Endodermal cell (in vitro differentiated cells): ENCODE measurements around the gene SUMF2. TPM values are rescaled to one million over a fixed set of nuclear protein-coding genes. Genes with fewer than 3 reads are reported as not detected.
A peak's percentile ranks its signal among the peaks of the same experiment; 100 is the strongest.
"Not testable (repeated sequence)": the region's sequence is repeated elsewhere in the genome, so short reads cannot be mapped to it uniquely, and the experiment has no call there.

ENCODE experiments used
- DNase-seq: peaks from one replicate; pipeline ENCODE4 v3.0.0-alpha.2; 2017
- H3K27ac ChIP-seq: 2 replicates; pipeline ENCODE4 v1.5.1; 2013; ENCODE audit warnings: mild to moderate bottlenecking, low read depth, low read length, moderate library complexity
- H3K27me3 ChIP-seq: 2 replicates; pipeline ENCODE4 v1.6.1; 2013; ENCODE audit warnings: mild to moderate bottlenecking, low read length, moderate library complexity; ENCODE audit not compliant: insufficient read depth, control insufficient read depth, poor library complexity, severe bottlenecking
- H3K36me3 ChIP-seq: 2 replicates; pipeline ENCODE4 v1.7.0; 2013; ENCODE audit warnings: mild to moderate bottlenecking, low read length, moderate library complexity; ENCODE audit not compliant: control insufficient read depth, insufficient read depth
- H3K4me1 ChIP-seq: one replicate; pipeline ENCODE4 v1.7.0; 2013; ENCODE audit warnings: low read length; ENCODE audit not compliant: control insufficient read depth, insufficient read depth
- H3K4me3 ChIP-seq: 2 replicates; pipeline ENCODE4 v1.5.1; 2013; ENCODE audit warnings: mild to moderate bottlenecking, low read length, moderate library complexity
- H3K9ac ChIP-seq: 2 replicates; pipeline ENCODE4 v1.6.1; 2013; ENCODE audit warnings: mild to moderate bottlenecking, low read length, moderate library complexity; ENCODE audit not compliant: poor library complexity, severe bottlenecking; ENCODE audit errors: extremely low read depth
- H3K9me3 ChIP-seq: 2 replicates; pipeline ENCODE4 v1.6.1; 2013; ENCODE audit warnings: mild to moderate bottlenecking, low read length, moderate library complexity; ENCODE audit not compliant: control insufficient read depth
- H3K27ac Mint-ChIP-seq: 2 replicates; pipeline ENCODE4 v1.8.0; 2020; ENCODE audit warnings: mixed read lengths
- H3K27me3 Mint-ChIP-seq: 2 replicates; pipeline ENCODE4 v1.8.0; 2021; ENCODE audit warnings: mild to moderate bottlenecking, mixed read lengths; ENCODE audit not compliant: insufficient read depth
- H3K36me3 Mint-ChIP-seq: 2 replicates; pipeline ENCODE4 v1.8.0; 2020; ENCODE audit warnings: low read depth, mixed read lengths
- H3K4me1 Mint-ChIP-seq: 2 replicates; pipeline ENCODE4 v1.8.0; 2020; ENCODE audit warnings: mixed read lengths
- H3K4me3 Mint-ChIP-seq: 2 replicates; pipeline ENCODE4 v1.8.0; 2020; ENCODE audit warnings: mild to moderate bottlenecking, moderate library complexity, mixed read lengths
- H3K9me3 Mint-ChIP-seq: 2 replicates; pipeline ENCODE4 v1.8.0; 2020; ENCODE audit warnings: mild to moderate bottlenecking, mixed read lengths
- CTCF ChIP-seq: fragments of 200-600 bp; sonication (generic); conservative IDR thresholded peaks from 2 replicates; pipeline ENCODE4 v1.5.0; 2021; ENCODE audit warnings: antibody characterized with exemption, mild to moderate bottlenecking
- WGBS, 2 experiments: methylation state at CpG; one replicate each; pipeline versions ENCODE4 v1.1.5 to v1.1.7; 2013; ENCODE audit warnings: missing lambda C conversion rate in 2 of 2, mixed read lengths in 1 of 2; ENCODE audit not compliant: insufficient coverage in 1 of 2, insufficient read length in 1 of 2; 5-methylcytosine and 5-hydroxymethylcytosine counted together
- total RNA-seq, 2 donors: library from RNA; stranded (reverse); fragmentation: NEBNext Ultra II Directional in 1 of 2; extraction: Animal tissue kit (Norgen Biotek cat#: 25700) in 1 of 2; gene quantifications; 2 replicates in 1 of 2; 3 replicates in 1 of 2; pipeline ENCODE4 v1.2.1, GENCODE V29; 2021

The SUMF2 gene
- total RNA-seq, 2 donors from 2014 or later: 122 to 133 TPM

GRCh38 chr7:56040730-56041129 lies 23.4 kb upstream of the SUMF2 start:
- 90 to 93% methylated on average over 3 of the region's 3 CpGs for WGBS, 2 experiments
- H3K27ac ChIP-seq: no peak overlapping the region
- no peaks in the 10 kb centered on the region for H3K27me3 Mint-ChIP-seq
- H3K4me3 Mint-ChIP-seq: no peak overlapping the region
- H3K27me3 ChIP-seq: no peaks in the 10 kb centered on the region
- no peak for TF ChIP-seq CTCF
- no peaks in the 10 kb centered on the region for H3K9me3 ChIP-seq
- no peaks in the 10 kb centered on the region for H3K4me1 ChIP-seq
- H3K9me3 Mint-ChIP-seq: no peaks in the 10 kb centered on the region
- H3K4me3 ChIP-seq: no peak overlapping the region
- H3K36me3 ChIP-seq: peaks cover 3% of the 10 kb centered on the region
- no peak for DNase-seq
- peaks cover 27% of the 10 kb centered on the region for H3K36me3 Mint-ChIP-seq
- H3K9ac ChIP-seq: no peak overlapping the region
- H3K4me1 Mint-ChIP-seq: no peaks in the 10 kb centered on the region
- no peak overlapping the region for H3K27ac Mint-ChIP-seq

GRCh38 chr7:56045758-56046157 lies 18.3 kb upstream of the SUMF2 start:
- not testable (repeated sequence) for H3K9ac ChIP-seq, H3K27ac ChIP-seq, H3K9me3 Mint-ChIP-seq, DNase-seq, H3K9me3 ChIP-seq, H3K4me3 Mint-ChIP-seq, H3K4me1 ChIP-seq, H3K4me3 ChIP-seq, H3K36me3 ChIP-seq, H3K27me3 ChIP-seq, H3K27me3 Mint-ChIP-seq
- 93 to 100% methylated on average over 1 of the region's 2 CpGs for WGBS, 2 experiments
- peaks cover 10% of the 10 kb centered on the region for H3K4me1 Mint-ChIP-seq
- H3K36me3 Mint-ChIP-seq: peaks cover 22% of the 10 kb centered on the region
- H3K27ac Mint-ChIP-seq: peak overlapping the region; percentile 66

- peak overlapping the region; percentile 6 for H3K27ac ChIP-seq
- no peaks in the 10 kb centered on the region for H3K27me3 Mint-ChIP-seq
- H3K27me3 ChIP-seq: no peaks in the 10 kb centered on the region
- H3K9me3 ChIP-seq: no peaks in the 10 kb centered on the region
- no peak for DNase-seq
- peak overlapping the region; percentile 21 for H3K4me3 Mint-ChIP-seq
- no peaks in the 10 kb centered on the region for H3K9me3 Mint-ChIP-seq
- WGBS, 2 experiments: 87% methylated on average over 5 of the region's 5 CpGs; no CpG with 5 or more reads in 1 of the 2 experiments
- H3K4me3 ChIP-seq: no peak overlapping the region
- peaks cover 15% of the 10 kb centered on the region for H3K36me3 Mint-ChIP-seq
- TF ChIP-seq CTCF: no peak
- peak overlapping the region; percentile 45 for H3K9ac ChIP-seq
- H3K4me1 ChIP-seq: no peaks in the 10 kb centered on the region
- peaks cover 10% of the 10 kb centered on the region for H3K4me1 Mint-ChIP-seq
- peaks cover 3% of the 10 kb centered on the region for H3K36me3 ChIP-seq
- peak overlapping the region; percentile 97 for H3K27ac Mint-ChIP-seq
These were observed 17.2 kb upstream of the SUMF2 start for GRCh38 chr7:56046721-56047445.

- not testable (repeated sequence) for H3K36me3 ChIP-seq, H3K4me1 ChIP-seq, H3K4me3 ChIP-seq, H3K27ac ChIP-seq, DNase-seq, H3K27me3 ChIP-seq, H3K9me3 ChIP-seq, H3K9me3 Mint-ChIP-seq, H3K36me3 Mint-ChIP-seq, H3K27me3 Mint-ChIP-seq, H3K4me3 Mint-ChIP-seq
- 92 to 94% methylated on average over 8 to 11 of the region's 11 CpGs for WGBS, 2 experiments
- peak overlapping the region; percentile 97 for H3K27ac Mint-ChIP-seq
- peaks cover 10% of the 10 kb centered on the region for H3K4me1 Mint-ChIP-seq
- peak overlapping the region; percentile 45 for H3K9ac ChIP-seq
These were observed 16.5 kb upstream of the SUMF2 start for GRCh38 chr7:56047446-56048116.
